ENCODE results near the gene NKAIN2. TPM values are rescaled to one million over a fixed set of nuclear protein-coding genes. Genes with fewer than 3 reads are reported as not detected.

NKAIN2 gene
- total and polyA plus RNA-seq, 9 of the 15 experiments (the other 6 are each of a cell fraction or from before 2014, with no cell fraction given) = not detected

DNA sequence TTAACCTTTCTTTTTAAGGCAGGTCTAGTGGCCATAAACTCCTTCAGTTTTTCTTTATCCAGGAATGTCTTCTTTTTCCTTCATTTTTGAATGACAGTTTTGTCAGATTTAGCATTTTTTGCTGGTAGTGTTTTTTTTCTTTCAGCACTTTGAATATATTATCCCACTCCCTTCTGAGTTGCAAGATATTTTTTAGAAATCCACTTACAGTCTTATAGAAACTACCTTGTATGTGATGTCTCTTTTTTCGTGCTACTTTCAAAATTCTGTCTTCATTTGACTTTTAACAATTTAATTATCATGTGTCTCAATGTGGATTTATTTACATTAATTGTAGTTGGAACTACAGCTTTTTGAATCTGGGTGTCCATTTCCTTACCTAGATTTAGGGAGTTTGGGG is 874.2 kb downstream of the NKAIN2 start:
- Histone ChIP-seq H3K4me3 (no peak overlapping the region), H3K9me3 (replicated peaks; ENCODE audit: control insufficient read depth, insufficient read depth, low read depth, low read length) (no peaks in the 10 kb centered on the region; the same call in 1 of the 2 replicates), H3K9ac (ENCODE audit: insufficient read depth in 1 of 2, low read depth in 2 of 2, low read length in 2 of 2) (no peak overlapping the region), H3K4me1 (replicated peaks in 1 of 2; ENCODE audit: control insufficient read depth in 2 of 2, insufficient read depth in 2 of 2, low read length in 2 of 2) (no peaks in the 10 kb centered on the region), H3K4me2 (ENCODE audit: insufficient read depth, low read length) (no peak overlapping the region), H3K79me2 (ENCODE audit: control insufficient read depth, insufficient read depth, low read length) (no peaks in the 10 kb centered on the region), H2AFZ (ENCODE audit: low read depth, low read length) (no peak overlapping the region), H3K9me1 (ENCODE audit: control insufficient read depth, insufficient read depth, low read length) (no peaks in the 10 kb centered on the region), H3K27me3 (ENCODE audit: control insufficient read depth in 2 of 2, insufficient read depth in 2 of 2, low read length in 2 of 2) (no peaks in the 10 kb centered on the region), H3K36me3 (ENCODE audit: control insufficient read depth, insufficient read depth, low read length) (no peaks in the 10 kb centered on the region), H4K20me1 (replicated peaks; ENCODE audit: control insufficient read depth, insufficient read depth, low read length) (no peaks in the 10 kb centered on the region), H3K27ac (ENCODE audit: extremely low read depth, low read depth, low read length) (no peak overlapping the region)
- TF ChIP-seq USF1 (CRISPR knock-in tag; IDR thresholded peaks at IDR 0.05) (no peak), CHCHD3 (CRISPR knock-in tag; IDR thresholded peaks at IDR 0.05) (no peak)
- no peak for ATAC-seq
- WGBS (ENCODE audit: insufficient coverage, low coverage, missing lambda C conversion rate) = 0% methylated on average over 1 of the region's 1 CpG
- CTCF ChIA-PET (ENCODE audit: low intra/inter-chr PET ratio) = no interaction called here
- no peak for FAIRE-seq
- POLR2A ChIA-PET = no interaction called here
- intact Hi-C loops (cut with micrococcal nuclease) = no loop called here
- in situ Hi-C loops (cut with MboI) = no loop called here
- BruUV-seq (replicated peaks) = no TSS peak
- no peak for DNase-seq (ENCODE audit: extremely low read depth in 1 of 4, low spot score in 3 of 4)

GRCh38 chr6:124679387-124679786 is 875.7 kb downstream of the NKAIN2 start:
- intact Hi-C loops (cut with micrococcal nuclease) = no loop called here
- Histone ChIP-seq H3K4me2 (ENCODE audit: insufficient read depth, low read length) (no peak overlapping the region), H3K4me3 (no peak overlapping the region), H3K79me2 (ENCODE audit: control insufficient read depth, insufficient read depth, low read length) (no peaks in the 10 kb centered on the region), H3K27me3 (ENCODE audit: control insufficient read depth in 2 of 2, insufficient read depth in 2 of 2, low read length in 2 of 2) (no peaks in the 10 kb centered on the region), H3K27ac (ENCODE audit: extremely low read depth, low read depth, low read length) (no peak overlapping the region), H3K9ac (ENCODE audit: insufficient read depth in 1 of 2, low read depth in 2 of 2, low read length in 2 of 2) (no peak overlapping the region), H3K9me1 (ENCODE audit: control insufficient read depth, insufficient read depth, low read length) (no peaks in the 10 kb centered on the region), H3K9me3 (replicated peaks; ENCODE audit: control insufficient read depth, insufficient read depth, low read depth, low read length) (no peaks in the 10 kb centered on the region; the same call in 1 of the 2 replicates), H2AFZ (ENCODE audit: low read depth, low read length) (no peak overlapping the region), H3K4me1 (replicated peaks in 1 of 2; ENCODE audit: control insufficient read depth in 2 of 2, insufficient read depth in 2 of 2, low read length in 2 of 2) (no peaks in the 10 kb centered on the region), H4K20me1 (replicated peaks; ENCODE audit: control insufficient read depth, insufficient read depth, low read length) (no peaks in the 10 kb centered on the region), H3K36me3 (ENCODE audit: control insufficient read depth, insufficient read depth, low read length) (no peaks in the 10 kb centered on the region)
- ChIA-PET POLR2A (no interaction called here), CTCF (ENCODE audit: low intra/inter-chr PET ratio) (no interaction called here)
- in situ Hi-C loops (cut with MboI) = no loop called here
- ATAC-seq = no peak
- TF ChIP-seq ZNF41 (CRISPR knock-in tag; conservative IDR thresholded peaks at IDR 0.05) (no peak), SRSF7 (optimal IDR thresholded peaks at IDR 0.05; ENCODE audit: low read depth, low read length) (no peak), GATA2 (CRISPR knock-in tag; IDR thresholded peaks at IDR 0.05) (no peak), HMGN3 (IDR thresholded peaks at IDR 0.05; ENCODE audit: borderline replicate concordance, extremely low read depth, insufficient read length, low read depth, low read length) (no peak), ZNF395 (CRISPR knock-in tag; IDR thresholded peaks at IDR 0.05) (no peak), SNAPC5 (CRISPR knock-in tag; IDR thresholded peaks at IDR 0.05) (no peak), E4F1 (CRISPR knock-in tag; IDR thresholded peaks at IDR 0.05; ENCODE audit: borderline replicate concordance) (no peak)
- FAIRE-seq = no peak
- DNase-seq (ENCODE audit: extremely low read depth in 1 of 4, low spot score in 3 of 4) = no peak
- BruUV-seq (replicated peaks) = no TSS peak
- 4% methylated on average over 2 of the region's 2 CpGs for WGBS (ENCODE audit: insufficient coverage, low coverage, missing lambda C conversion rate)
